PFSK-1 (cell line): Measurements from ENCODE around the gene TMEM266.

Source experiments
- FOXP2 ChIP-seq: optimal IDR thresholded peaks from 2 replicates; pipeline ENCODE3; 2011; ENCODE audit warnings: borderline replicate concordance, control low read depth, inconsistent platforms; ENCODE audit not compliant: insufficient read depth; ENCODE audit errors: extremely low read length, extremely low read depth
- POLR2AphosphoS5 ChIP-seq: IDR thresholded peaks from 2 replicates; pipeline ENCODE4 v1.6.1; 2012; ENCODE audit warnings: low read depth, mild to moderate bottlenecking, control low read depth, low read length, moderate library complexity
- REST ChIP-seq, 2 experiments: IDR thresholded peaks; 2 replicates each; pipeline versions ENCODE4 v1.6.1 to v1.8.0; 2011 to 2012; ENCODE audit warnings: low read depth in 2 of 2, low read length in 2 of 2, control low read depth in 1 of 2, inconsistent platforms in 1 of 2, mild to moderate bottlenecking in 1 of 2, moderate library complexity in 1 of 2; ENCODE audit not compliant: insufficient read depth in 1 of 2
- SIN3A ChIP-seq: IDR thresholded peaks from 2 replicates; pipeline ENCODE4 v1.6.1; 2012; ENCODE audit warnings: mild to moderate bottlenecking, low read length, moderate library complexity, borderline replicate concordance; ENCODE audit not compliant: insufficient read depth
- TAF1 ChIP-seq: IDR thresholded peaks from 2 replicates; pipeline ENCODE4 v1.6.1; 2012; ENCODE audit warnings: low read length, control low read depth, borderline replicate concordance; ENCODE audit not compliant: insufficient read depth

DNA sequence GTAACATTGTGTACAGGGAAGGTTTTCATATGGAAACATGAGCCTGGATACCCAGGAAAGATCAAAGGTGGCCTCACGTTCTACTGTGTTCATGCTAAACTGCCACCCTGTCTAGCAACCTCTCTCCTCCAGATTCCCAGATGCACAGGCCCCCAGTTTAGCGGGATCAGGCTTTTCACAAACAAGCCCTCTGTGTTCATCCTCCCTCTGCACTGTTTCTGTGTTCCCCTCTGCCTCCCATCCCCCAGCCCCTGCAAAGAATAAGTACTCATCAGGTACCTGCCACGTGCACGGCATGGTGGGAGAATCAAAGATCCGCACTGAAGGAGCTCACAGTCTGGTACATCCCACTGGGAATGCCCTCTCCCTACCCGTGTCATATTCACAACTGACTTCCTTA, 46.1 kb downstream of the TMEM266 start:
- TF ChIP-seq TAF1 (no peak), REST (IDR thresholded peaks at IDR 0.05; ENCODE audit: insufficient read depth in 1 of 2, low read depth in 2 of 2, low read length in 2 of 2) (no peak), POLR2AphosphoS5 (no peak), SIN3A (no peak), FOXP2 (no peak)
